HCT116 (cell line): ENCODE measurements around the gene CFAP43. TPM values are rescaled to one million over a fixed set of nuclear protein-coding genes. Genes with fewer than 3 reads are reported as not detected.

Source experiments
- ATAC-seq: fragments of 200-7000 bp; cut with Tn5 transposase; 2 replicates; pipeline ENCODE4 v1.9.1; 2020; ENCODE audit warnings: mild to moderate bottlenecking, moderate library complexity
- BruUV-seq: library from RNA; stranded (reverse); fragments of 400-500 nt; replicated peaks from 2 replicates; lab custom pipeline; 2021; lab: Mats Ljungman, UMichigan
- CTCF ChIA-PET: fragments of 300-600 bp; sonication (Branson Sonifier 250); formaldehyde crosslinking; loops from one replicate; lab custom pipeline; 2021; ENCODE audit warnings: antibody characterized with exemption; lab: Charles Lee
- POLR2A ChIA-PET: fragments of 300-600, 350-600 bp; sonication (Branson Sonifier 250); formaldehyde crosslinking; loops from one replicate; lab custom pipeline; 2021; ENCODE audit warnings: antibody characterized with exemption; lab: Charles Lee
- RAD21 ChIA-PET, 2 experiments: fragments of 300-600 bp; sonication (Branson Sonifier 250); formaldehyde crosslinking; loops; one replicate each; lab custom pipeline; 2023; ENCODE audit warnings: low total read pairs in 2 of 2; ENCODE audit not compliant: uncharacterized antibody in 2 of 2, unreplicated experiment in 2 of 2, low non-redundant PET in 1 of 2; lab: Charles Lee
- DNase-seq: peaks from one replicate; pipeline ENCODE4 v3.0.0-alpha.2; 2010; ENCODE audit warnings: low read depth, low spot score
- H2AFZ ChIP-seq: fragments of 200-600 bp; shearing (Covaris generic), sonication (generic); 2 replicates; pipeline ENCODE4 v1.6.1; 2017; ENCODE audit warnings: low read depth, mixed run types, mixed read lengths, antibody characterized with exemption, low read length; ENCODE audit not compliant: poor library complexity, severe bottlenecking
- H3K27ac ChIP-seq: 2 replicates; pipeline ENCODE4 v1.5.1; 2012; ENCODE audit warnings: low read depth, low read length
- H3K27me3 ChIP-seq: fragments of 200-600 bp; sonication (generic); 2 replicates; pipeline ENCODE4 v1.6.1; 2016; ENCODE audit warnings: mixed run types, low read length, mixed read lengths; ENCODE audit not compliant: insufficient read depth
- H3K36me3 ChIP-seq, 2 experiments: fragments of 200-500 bp in 1 of 2; fragments of 200-600 bp in 1 of 2; sonication (Bioruptor generic) in 1 of 2; sonication (generic) in 1 of 2; 2 replicates each; pipeline versions ENCODE4 v1.5.1 to v1.6.1; 2014 to 2016; ENCODE audit warnings: low read length in 2 of 2, inconsistent platforms in 1 of 2, mixed read lengths in 1 of 2, mixed run types in 1 of 2; ENCODE audit not compliant: insufficient read depth in 2 of 2, control insufficient read depth in 1 of 2
- H3K4me1 ChIP-seq, 2 experiments: fragments of 200-600 bp in 1 of 2; sonication (generic) in 1 of 2; 2 replicates each; pipeline versions ENCODE4 v1.5.1 to v1.6.1; 2012 to 2017; ENCODE audit warnings: low read length in 2 of 2, inconsistent platforms in 1 of 2, mild to moderate bottlenecking in 1 of 2, mixed read lengths in 1 of 2, mixed run types in 1 of 2, moderate library complexity in 1 of 2; ENCODE audit not compliant: insufficient read depth in 2 of 2, control insufficient read depth in 1 of 2
- H3K4me2 ChIP-seq: fragments of 200-600 bp; sonication (generic); 2 replicates; pipeline ENCODE4 v1.6.1; 2017; ENCODE audit warnings: mixed run types, low read length, mixed read lengths
- H3K4me3 ChIP-seq, 2 experiments: fragments of 200-600 bp in 1 of 2; sonication (generic) in 1 of 2; replicated peaks in 1 of 2; 2 replicates each; pipeline ENCODE4 v1.5.1; 2011 to 2016; ENCODE audit warnings: low read length in 2 of 2, control low read depth in 1 of 2, low read depth in 1 of 2, mild to moderate bottlenecking in 1 of 2, mixed read lengths in 1 of 2, mixed run types in 1 of 2
- H3K79me2 ChIP-seq: fragments of 200-600 bp; sonication (generic); 2 replicates; pipeline ENCODE4 v1.6.1; 2017; ENCODE audit warnings: mild to moderate bottlenecking, mixed run types, low read length, moderate library complexity, mixed read lengths; ENCODE audit not compliant: insufficient read depth
- H3K9ac ChIP-seq: fragments of 200-600 bp; sonication (generic); 2 replicates; pipeline ENCODE4 v1.6.1; 2016; ENCODE audit warnings: low read length, mixed read lengths
- H3K9me2 ChIP-seq: fragments of 200-600 bp; sonication (generic), shearing (Covaris generic); 2 replicates; pipeline ENCODE4 v1.6.1; 2017; ENCODE audit warnings: mixed run types, mild to moderate bottlenecking, moderate library complexity; ENCODE audit not compliant: insufficient read depth
- H3K9me3 ChIP-seq, 2 experiments: fragments of 200-500 bp in 1 of 2; fragments of 200-600 bp in 1 of 2; sonication (Bioruptor generic) in 1 of 2; sonication (generic) in 1 of 2; 2 replicates each; pipeline ENCODE4 v1.6.1; 2014 to 2017; ENCODE audit warnings: low read length in 2 of 2, mixed read lengths in 2 of 2, inconsistent platforms in 1 of 2, low read depth in 1 of 2, mild to moderate bottlenecking in 1 of 2, mixed run types in 1 of 2, moderate library complexity in 1 of 2; ENCODE audit not compliant: control insufficient read depth in 1 of 2, insufficient read depth in 1 of 2
- H4K20me1 ChIP-seq: fragments of 200-600 bp; sonication (generic), shearing (Covaris generic); 2 replicates; pipeline ENCODE4 v1.6.1; 2017; ENCODE audit warnings: mixed run types, mild to moderate bottlenecking, moderate library complexity; ENCODE audit not compliant: insufficient read depth
- CBX3 ChIP-seq: IDR thresholded peaks from 2 replicates; pipeline ENCODE4 v1.6.1; 2012; ENCODE audit warnings: low read depth
- EZH2 ChIP-seq: fragments of 200-600 bp; sonication (generic); IDR thresholded peaks from 2 replicates; pipeline ENCODE4 v1.6.1; 2017; ENCODE audit warnings: antibody characterized with exemption, mixed run types
- JUND ChIP-seq: IDR thresholded peaks from 2 replicates; pipeline ENCODE4 v1.6.1; 2012
- MAX ChIP-seq: IDR thresholded peaks from 2 replicates; pipeline ENCODE4 v1.6.1; 2012
- POLR2A ChIP-seq: IDR thresholded peaks from 2 replicates; pipeline ENCODE4 v1.7.0; 2011; ENCODE audit warnings: borderline replicate concordance; ENCODE audit not compliant: insufficient read depth, insufficient read length; ENCODE audit errors: extremely low read depth
- REST ChIP-seq: IDR thresholded peaks from 2 replicates; pipeline ENCODE4 v1.6.1; 2012; ENCODE audit warnings: low read depth
- SIN3A ChIP-seq: IDR thresholded peaks from 2 replicates; pipeline ENCODE4 v1.6.1; 2012; ENCODE audit warnings: low read depth
- SRF ChIP-seq: IDR thresholded peaks from 2 replicates; pipeline ENCODE4 v1.6.1; 2012; ENCODE audit warnings: low read depth
- ZBTB33 ChIP-seq: IDR thresholded peaks from 2 replicates; pipeline ENCODE4 v1.6.1; 2011; ENCODE audit warnings: mild to moderate bottlenecking, low read length, moderate library complexity; ENCODE audit not compliant: insufficient replicate concordance; ENCODE audit errors: extremely low read depth
- intact Hi-C: fragments of 100-400 bp; cut with micrococcal nuclease; formaldehyde crosslinking; loops from 2 replicates; pipeline ENCODE4 v1.10.0; 2022
- total RNA-seq: library from RNA; stranded (reverse); gene quantifications from one replicate; pipeline ENCODE4 v1.2.1, GENCODE V29; 2021; ENCODE audit not compliant: unreplicated experiment
- TF ChIP-seq, protein P1 (sequence below): IDR thresholded peaks from 2 replicates; pipeline ENCODE4 v1.6.1; 2012

CFAP43 gene
- total RNA-seq, 1 experiment from 2014 or later = 4.0 TPM

GRCh38 chr10:104232613-104233102 lies 494 bp upstream of the CFAP43 start:
- ChIA-PET RAD21 (no interaction called here), CTCF (interaction anchor here (1.8 kb wide), 1 partner anchor 42 kb away, joined by 6 read pairs; no protein-coding TSS in a partner anchor), POLR2A (interaction anchor here (1.5 kb wide), 1 partner anchor 42 kb away, joined by 3 read pairs; no protein-coding TSS in a partner anchor)
- Histone ChIP-seq H3K27me3 (no peaks in the 10 kb centered on the region), H3K4me3 (peak overlapping the region; percentile 73 to 88), H3K79me2 (no peaks in the 10 kb centered on the region), H3K4me2 (peak overlapping the region; percentile 87), H2AFZ (peak overlapping the region; percentile 98), H3K9me2 (no peaks in the 10 kb centered on the region), H3K27ac (0 out of 2 replicates have a peak overlapping the region, but pooled peaks have one; percentile 8), H3K36me3 (no peaks in the 10 kb centered on the region), H3K9me3 (no peaks in the 10 kb centered on the region), H3K9ac (peak overlapping the region; percentile 87), H3K4me1 (peaks cover 5 to 15% of the 10 kb centered on the region in 2 experiments; a peak in 3 of 4 replicates), H4K20me1 (no peaks in the 10 kb centered on the region)
- no peak for DNase-seq
- TF ChIP-seq EZH2 = no peak
- no peak for TF ChIP-seq JUND
- TF ChIP-seq CBX3 = no peak
- no peak for TF ChIP-seq MAX
- TF ChIP-seq REST = no peak
- no peak for TF ChIP-seq ZBTB33
- no peak for TF ChIP-seq POLR2A
- TF ChIP-seq SIN3A = no peak
- no peak for TF ChIP-seq SRF
- TF ChIP-seq, protein P1, sequence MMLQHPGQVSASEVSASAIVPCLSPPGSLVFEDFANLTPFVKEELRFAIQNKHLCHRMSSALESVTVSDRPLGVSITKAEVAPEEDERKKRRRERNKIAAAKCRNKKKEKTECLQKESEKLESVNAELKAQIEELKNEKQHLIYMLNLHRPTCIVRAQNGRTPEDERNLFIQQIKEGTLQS = no peak
- no TSS peak for BruUV-seq
- ATAC-seq = peak; percentile 30
- intact Hi-C loops = no loop called here
